SKM-1 (cell line): Measurements from ENCODE around the gene HNRNPA2B1.
A peak's percentile ranks its signal among the peaks of the same experiment; 100 is the strongest.
"Not testable (repeated sequence)": the region's sequence is repeated elsewhere in the genome, so short reads cannot be mapped to it uniquely, and the experiment has no call there.

Source experiments
- DNase-seq: peaks from one replicate; lab custom pipeline; 2025; ENCODE audit not compliant: unreplicated experiment; lab: John Stamatoyannopoulos, UW

HNRNPA2B1 gene

GRCh38 chr7:26166684-26167266 lies 33.8 kb downstream of the HNRNPA2B1 start:
- no peak for DNase-seq

DNA sequence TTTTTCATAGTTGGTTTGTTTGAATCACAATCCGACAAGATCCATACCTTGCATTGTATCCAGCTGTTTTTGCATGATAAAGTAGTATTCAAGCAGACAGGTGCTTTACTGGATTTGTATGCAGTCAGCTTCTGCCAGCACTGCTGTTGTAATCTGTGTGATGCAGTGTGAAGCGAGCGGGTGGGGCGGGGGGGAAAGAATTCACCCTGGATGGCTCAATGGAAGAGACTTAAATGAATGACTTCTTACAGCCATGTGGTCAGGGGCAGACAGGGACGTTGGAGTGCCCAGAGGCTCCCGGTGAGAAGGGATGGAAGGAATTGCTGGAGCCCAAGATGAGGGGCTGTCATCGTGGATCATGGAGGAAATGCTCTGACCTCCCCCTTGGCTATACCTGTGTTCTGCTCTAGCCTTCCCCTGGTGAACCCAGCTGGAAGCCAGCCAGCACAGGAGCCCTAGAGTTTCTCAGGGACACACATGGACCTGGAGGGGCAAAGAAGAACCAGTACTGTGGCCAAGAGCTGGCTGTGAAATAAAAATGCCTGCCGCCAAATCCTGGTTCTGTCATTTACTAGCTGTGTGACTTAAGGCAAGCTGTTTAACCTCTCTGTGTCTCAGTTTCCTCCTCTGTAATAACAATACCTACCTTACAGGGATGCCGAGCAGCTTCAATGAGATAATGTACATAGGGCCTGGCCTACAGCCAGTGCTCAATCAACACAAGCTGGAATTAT lies 34.4 kb downstream of the HNRNPA2B1 start:
- no peak for DNase-seq

DNA sequence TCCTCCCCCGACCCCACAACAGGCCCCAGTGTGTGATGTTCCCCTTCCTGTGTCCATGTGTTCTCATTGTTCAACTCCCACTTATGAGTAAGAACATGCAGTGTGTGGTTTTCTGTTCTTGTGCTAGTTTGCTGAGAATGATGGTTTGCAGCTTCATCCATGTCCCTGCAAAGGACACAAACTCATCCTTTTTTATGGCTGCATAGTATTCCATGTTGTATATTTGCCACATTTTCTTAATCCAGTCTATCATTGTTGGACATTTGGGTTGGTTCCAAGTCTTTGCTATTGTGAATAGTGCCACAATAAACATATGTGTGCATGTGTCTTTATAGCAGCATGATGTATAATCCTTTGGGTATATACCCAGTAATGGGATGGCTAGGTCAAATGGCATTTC lies 36.7 kb downstream of the HNRNPA2B1 start:
- not testable (repeated sequence) for DNase-seq

DNA sequence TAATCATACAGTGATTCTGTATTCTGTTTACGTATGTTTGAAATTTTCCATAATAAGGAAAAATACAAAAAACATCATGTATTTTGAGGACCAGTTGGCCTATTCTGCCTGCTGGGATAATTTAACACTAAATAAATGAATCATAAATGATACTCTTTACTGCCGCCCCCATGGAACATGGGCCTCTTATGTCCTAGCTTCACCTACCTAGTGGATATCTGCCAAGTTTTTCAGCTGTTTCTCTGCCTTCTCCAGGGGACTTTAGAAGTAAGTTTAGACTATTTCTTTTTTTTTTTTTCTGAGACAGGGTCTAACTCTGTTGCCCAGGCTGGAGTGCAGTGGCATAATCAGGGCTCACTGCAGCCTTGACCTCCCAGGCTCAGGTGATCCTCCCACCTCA lies 38.1 kb downstream of the HNRNPA2B1 start:
- no peak for DNase-seq

DNA sequence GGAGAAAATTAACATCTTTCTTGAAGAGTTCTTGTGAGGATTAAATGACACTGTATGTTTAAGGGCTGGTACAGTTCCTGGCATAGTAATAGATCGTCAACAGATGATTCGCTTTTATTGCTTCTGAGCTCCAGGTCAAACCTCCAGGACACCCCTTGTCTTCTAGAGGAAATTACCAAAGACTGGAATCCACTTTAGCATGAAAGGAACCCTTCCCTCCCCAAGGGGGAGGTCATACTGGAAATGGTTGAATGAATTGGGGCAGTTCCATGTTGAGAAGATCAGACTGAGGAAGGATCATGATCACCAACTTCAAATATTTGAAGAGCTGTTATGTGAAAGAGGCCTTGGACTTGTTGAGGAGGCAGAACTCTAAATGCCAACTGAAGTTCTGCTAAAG lies 39.6 kb downstream of the HNRNPA2B1 start:
- no peak for DNase-seq

- no peak for DNase-seq
These were observed 41.3 kb downstream of the HNRNPA2B1 start for GRCh38 chr7:26159243-26159642.

DNA sequence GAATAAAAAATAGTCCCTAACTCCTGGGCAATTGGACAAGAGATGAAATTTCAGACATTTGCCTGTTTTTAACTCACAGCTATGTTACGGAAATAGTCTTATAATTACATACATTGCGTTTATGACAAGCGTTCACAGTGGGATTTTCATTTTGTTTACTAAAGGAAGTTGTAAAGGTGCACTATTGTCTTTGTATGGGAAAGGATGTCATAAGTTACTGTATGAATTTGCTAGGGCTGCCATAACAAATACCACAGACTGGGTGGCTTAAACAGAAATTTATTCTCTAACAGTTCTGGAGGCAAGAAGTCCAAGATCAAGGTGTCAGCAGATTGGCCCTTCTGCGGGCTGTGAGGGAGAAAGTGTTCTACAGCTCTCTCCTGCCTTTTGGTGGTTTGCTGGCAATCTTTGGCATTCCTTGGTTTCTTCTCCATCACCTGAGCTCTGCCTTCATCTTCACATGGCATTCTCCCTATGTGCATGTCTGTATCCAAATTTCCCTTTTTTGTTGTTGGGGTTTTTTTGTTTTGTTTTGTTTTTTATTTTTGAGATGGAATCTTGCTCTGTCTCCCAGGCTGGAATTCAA lies 42.9 kb downstream of the HNRNPA2B1 start:
- DNase-seq, result no peak

- no peak for DNase-seq
These were observed 43.8 kb downstream of the HNRNPA2B1 start for GRCh38 chr7:26156451-26157420.

DNA sequence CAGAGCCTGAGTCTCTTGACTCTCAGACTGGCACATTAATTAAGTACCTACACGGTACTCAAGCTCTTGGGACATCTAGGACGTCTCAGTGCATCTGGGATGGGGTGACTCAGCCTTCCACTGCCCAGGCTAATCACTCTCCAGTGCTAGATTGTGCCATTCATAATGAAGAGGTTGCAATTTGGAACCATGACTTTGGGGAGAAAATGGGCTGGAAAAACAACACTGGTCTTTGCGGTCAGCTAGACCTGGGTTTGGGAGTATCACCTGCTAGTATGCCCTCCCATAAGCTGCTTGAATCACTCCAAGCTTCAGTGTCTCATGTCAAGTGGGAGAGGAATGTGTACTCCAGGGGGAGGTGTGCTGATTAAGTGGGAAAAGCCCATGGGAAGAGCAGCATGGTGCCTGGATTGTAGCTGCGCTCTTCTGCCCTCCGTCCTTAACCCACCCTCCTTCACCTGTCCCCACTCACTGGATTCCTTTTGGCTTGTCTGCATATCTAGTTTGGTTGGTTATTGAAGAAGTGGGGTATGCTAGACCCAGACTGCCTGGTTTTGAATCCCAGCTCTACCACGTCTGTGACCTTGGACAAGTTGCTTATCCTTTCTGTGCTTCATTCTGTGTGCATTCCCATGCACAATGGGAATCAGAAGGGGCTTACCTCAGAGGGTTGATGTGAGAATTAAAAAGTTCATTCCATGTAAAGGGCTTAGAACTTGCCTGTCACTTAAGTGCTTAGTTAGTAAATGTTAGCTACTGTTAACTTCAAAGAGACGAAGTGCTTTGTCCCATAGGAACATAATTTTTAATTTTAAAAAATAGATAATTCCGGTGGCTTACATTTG lies 44.8 kb downstream of the HNRNPA2B1 start:
- DNase-seq, result no peak

GRCh38 chr7:26153823-26154783 lies 46.4 kb downstream of the HNRNPA2B1 start:
- no peak for DNase-seq

GRCh38 chr7:26153241-26153822 lies 47.2 kb downstream of the HNRNPA2B1 start:
- no peak for DNase-seq

- DNase-seq, result not testable (repeated sequence)
These were observed 47.7 kb downstream of the HNRNPA2B1 start for GRCh38 chr7:26152782-26153240.

- peak; percentile 66 for DNase-seq
These were observed 48.4 kb downstream of the HNRNPA2B1 start, which contains the start of gene NFE2L3 for GRCh38 chr7:26151953-26152781. Gene NFE2L3, plus strand, starts transcription at chr7:26152198. Its CDS starts 301 bp downstream, at chr7:26152499.

DNA sequence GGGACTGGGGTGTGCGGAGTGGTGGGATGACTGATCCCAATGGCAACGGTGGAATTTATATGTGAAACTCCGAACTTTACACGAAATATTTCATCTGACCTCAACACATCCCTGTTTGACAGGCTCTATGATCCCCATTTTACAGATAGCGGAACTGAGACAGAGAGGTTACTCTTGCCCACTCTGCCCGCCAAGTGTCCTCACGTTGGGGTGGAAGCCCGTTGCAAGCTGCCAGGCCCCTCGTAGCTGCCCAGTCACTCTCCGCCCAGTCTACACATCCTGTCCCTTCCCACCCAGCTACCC lies 48.9 kb downstream of the HNRNPA2B1 start:
- DNase-seq, result no peak

GRCh38 chr7:26151096-26151495 lies 49.5 kb downstream of the HNRNPA2B1 start:
- DNase-seq, result no peak

- DNase-seq, result no peak
These were observed 51.1 kb downstream of the HNRNPA2B1 start for GRCh38 chr7:26149391-26149977.

- DNase-seq, result not testable (repeated sequence)
These were observed 52.2 kb downstream of the HNRNPA2B1 start for GRCh38 chr7:26148307-26148700.
